Right lobe of liver (tissue), 6 donors: ENCODE results near the gene FAM163A. TPM values are rescaled to one million over a fixed set of nuclear protein-coding genes. Genes with fewer than 3 reads are reported as not detected.

Source experiments
- ATAC-seq, 4 donors: fragments of 200-7000 bp; cut with Tn5 transposase; one replicate each; pipeline ENCODE4 v1.9.1; 2020; ENCODE audit warnings: mild to moderate bottlenecking in 4 of 4, moderate library complexity in 4 of 4
- DNase-seq, 3 donors: peaks; one replicate each; pipeline ENCODE4 v3.0.0-alpha.2; 2020
- H3K27ac ChIP-seq, 3 donors: fragments of 200-600 bp; one replicate each; pipeline ENCODE4 v1.8.0; 2022
- H3K27me3 ChIP-seq, 2 donors: fragments of 200-600 bp; one replicate each; pipeline ENCODE4 v1.8.0; 2022
- H3K36me3 ChIP-seq, 4 donors: fragments of 200-600 bp; sonication (generic) in 1 of 4; one replicate each; pipeline versions ENCODE4 v1.5.1 to v1.8.0; 2017 to 2022; ENCODE audit warnings: control low read depth in 1 of 4
- H3K4me1 ChIP-seq, 4 donors: fragments of 200-600 bp; sonication (generic) in 1 of 4; one replicate each; pipeline versions ENCODE4 v1.5.1 to v1.8.0; 2017 to 2022; ENCODE audit warnings: control low read depth in 1 of 4
- H3K4me3 ChIP-seq, 3 donors: fragments of 200-600 bp; one replicate each; pipeline ENCODE4 v1.8.0; 2022
- H3K9me3 ChIP-seq, 4 donors: fragments of 200-600 bp; sonication (generic) in 1 of 4; one replicate each; pipeline versions ENCODE4 v1.5.1 to v1.8.0; 2017 to 2022; ENCODE audit warnings: control low read depth in 1 of 4
- POLR2A ChIP-seq: fragments of 450-650 bp; IDR thresholded peaks from one replicate; pipeline ENCODE4 v1.6.1; 2017; ENCODE audit warnings: antibody characterized with exemption, mild to moderate bottlenecking
- WGBS: methylation state at CpG from one replicate; pipeline ENCODE4 v1.1.6; 2018; ENCODE audit warnings: low coverage, low lambda C conversion rate; ENCODE audit not compliant: insufficient coverage; ENCODE audit errors: missing lambda C conversion rate; 5-methylcytosine and 5-hydroxymethylcytosine counted together
- intact Hi-C, 2 donors: fragments of 100-400 bp; cut with DNase I; formaldehyde crosslinking; loops; one replicate each; pipeline versions ENCODE4 v1.11.2 to v1.14.1; 2022
- total RNA-seq, 6 experiments: library from RNA; depleted of rRNA in 2 of 6; stranded (reverse); fragments of >200 nt in 2 of 6; fragmentation: NEBNext Ultra II Directional in 3 of 6; extraction: Animal tissue kit (Norgen Biotek cat#: 25700) in 3 of 6; gene quantifications; one replicate each; pipeline versions ENCODE4 v1.1.0 to v1.2.4, GENCODE V29; 2016 to 2023
- TF ChIP-seq, protein P1 (sequence below), 4 donors: fragments of 200-600 bp in 3 of 4; fragments of 450-650 bp in 1 of 4; IDR thresholded peaks; one replicate each; pipeline versions ENCODE4 v1.5.1 to v1.8.0; 2016 to 2022; ENCODE audit warnings: antibody characterized with exemption in 4 of 4, mild to moderate bottlenecking in 2 of 4
- donor health status: DM: no; HTN: yes; CAD: no.
- donor health status: DM: no; HTN: no; CAD: no.
- donor health status: DM: no; HTN: no; CAD: no.
- donor health status: DM: no; HTN: yes; CAD: no.
- donor health status: DM: no; HTN: yes; CAD: no.

FAM163A gene
- total RNA-seq, 6 experiments from 2014 or later = 0.07 to 0.12 (median 0.12) TPM; not detected in 3

DNA sequence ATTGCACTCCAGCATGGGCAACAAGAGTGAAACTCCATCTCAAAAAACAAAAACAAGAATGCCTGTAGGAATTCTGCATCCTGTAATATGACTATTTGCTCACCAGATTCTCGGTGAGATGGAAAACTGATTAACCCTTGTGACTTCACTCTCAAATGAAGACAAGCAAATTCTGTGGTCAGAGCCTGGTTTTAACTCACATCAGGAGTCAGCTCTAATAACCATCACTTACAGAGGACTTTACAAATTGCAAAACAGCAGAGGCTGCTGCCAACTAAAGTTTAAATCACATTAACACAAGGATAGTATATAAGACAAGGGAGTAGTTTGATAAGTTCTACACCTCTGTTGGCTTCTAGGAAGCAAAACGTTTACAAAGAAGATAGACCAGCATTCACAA, 35.7 kb upstream of the FAM163A start:
- no peaks in the 10 kb centered on the region for H3K9me3 ChIP-seq
- H3K27me3 ChIP-seq = no peaks in the 10 kb centered on the region
- H3K4me3 ChIP-seq = no peak overlapping the region
- ATAC-seq (no peak), DNase-seq (no peak)
- H3K36me3 ChIP-seq = no peaks in the 10 kb centered on the region
- WGBS = 25% methylated on average over 2 of the region's 2 CpGs
- intact Hi-C loops = loop anchor here (5.0 kb wide), 2 partner anchors 105 to 110 kb away; no protein-coding TSS in a partner anchor
- H3K27ac ChIP-seq = no peak overlapping the region
- TF ChIP-seq, protein P1, sequence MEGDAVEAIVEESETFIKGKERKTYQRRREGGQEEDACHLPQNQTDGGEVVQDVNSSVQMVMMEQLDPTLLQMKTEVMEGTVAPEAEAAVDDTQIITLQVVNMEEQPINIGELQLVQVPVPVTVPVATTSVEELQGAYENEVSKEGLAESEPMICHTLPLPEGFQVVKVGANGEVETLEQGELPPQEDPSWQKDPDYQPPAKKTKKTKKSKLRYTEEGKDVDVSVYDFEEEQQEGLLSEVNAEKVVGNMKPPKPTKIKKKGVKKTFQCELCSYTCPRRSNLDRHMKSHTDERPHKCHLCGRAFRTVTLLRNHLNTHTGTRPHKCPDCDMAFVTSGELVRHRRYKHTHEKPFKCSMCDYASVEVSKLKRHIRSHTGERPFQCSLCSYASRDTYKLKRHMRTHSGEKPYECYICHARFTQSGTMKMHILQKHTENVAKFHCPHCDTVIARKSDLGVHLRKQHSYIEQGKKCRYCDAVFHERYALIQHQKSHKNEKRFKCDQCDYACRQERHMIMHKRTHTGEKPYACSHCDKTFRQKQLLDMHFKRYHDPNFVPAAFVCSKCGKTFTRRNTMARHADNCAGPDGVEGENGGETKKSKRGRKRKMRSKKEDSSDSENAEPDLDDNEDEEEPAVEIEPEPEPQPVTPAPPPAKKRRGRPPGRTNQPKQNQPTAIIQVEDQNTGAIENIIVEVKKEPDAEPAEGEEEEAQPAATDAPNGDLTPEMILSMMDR (IDR thresholded peaks at IDR 0.05) = no peak
- TF ChIP-seq POLR2A = no peak
- H3K4me1 ChIP-seq = peaks cover 0 to 8% (median 0%) of the 10 kb centered on the region in 4 donors

DNA sequence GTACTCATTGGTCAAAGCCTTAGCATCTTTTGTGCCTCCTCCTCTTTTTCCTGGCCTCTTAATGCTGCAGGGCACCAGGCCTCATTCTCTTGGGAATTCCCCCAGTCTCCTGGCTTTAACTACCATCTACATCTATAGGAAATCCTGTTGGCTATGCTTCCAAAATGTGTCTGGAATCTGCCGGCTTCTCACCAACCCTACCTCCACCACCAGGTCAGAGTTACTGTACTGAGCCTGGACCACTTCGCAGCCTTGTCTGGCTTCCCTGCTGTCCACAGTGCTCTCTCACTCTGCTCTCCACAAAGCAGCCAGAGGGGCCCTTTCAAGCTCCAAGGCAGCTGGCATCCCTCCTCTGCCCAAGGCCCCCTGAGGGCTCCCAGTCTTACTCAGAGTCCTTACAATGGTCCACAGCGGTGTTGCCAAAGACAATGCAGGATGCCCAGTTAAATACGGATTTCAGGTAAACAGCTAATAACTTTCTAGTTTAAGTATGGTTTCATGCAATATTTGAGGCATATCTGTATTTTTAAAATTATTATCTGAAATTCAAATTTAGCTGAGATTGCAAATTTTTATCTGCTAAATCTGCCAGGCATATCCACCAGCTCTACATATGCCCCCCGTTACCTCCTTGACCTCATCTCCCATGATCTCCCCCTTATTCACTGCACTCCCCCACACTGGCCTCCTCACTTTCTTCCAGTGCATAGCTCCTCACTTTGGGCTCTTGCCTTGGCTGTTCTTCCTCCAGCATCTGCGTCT, 34.5 kb upstream of the FAM163A start:
- H3K4me1 ChIP-seq = peaks cover 0 to 8% (median 0%) of the 10 kb centered on the region in 4 donors
- 70% methylated on average over 6 of the region's 6 CpGs for WGBS
- TF ChIP-seq, protein P1 (IDR thresholded peaks at IDR 0.05) = no peak
- TF ChIP-seq POLR2A = no peak
- no peaks in the 10 kb centered on the region for H3K27me3 ChIP-seq
- intact Hi-C loops = loop anchor here (5.0 kb wide), 2 partner anchors 104 to 109 kb away; no protein-coding TSS in a partner anchor
- H3K27ac ChIP-seq = no peak overlapping the region
- ATAC-seq (peak in 1 of 4 donors; percentile 30), DNase-seq (no peak)
- H3K4me3 ChIP-seq = no peak overlapping the region
- no peaks in the 10 kb centered on the region for H3K36me3 ChIP-seq
- H3K9me3 ChIP-seq = no peaks in the 10 kb centered on the region

DNA sequence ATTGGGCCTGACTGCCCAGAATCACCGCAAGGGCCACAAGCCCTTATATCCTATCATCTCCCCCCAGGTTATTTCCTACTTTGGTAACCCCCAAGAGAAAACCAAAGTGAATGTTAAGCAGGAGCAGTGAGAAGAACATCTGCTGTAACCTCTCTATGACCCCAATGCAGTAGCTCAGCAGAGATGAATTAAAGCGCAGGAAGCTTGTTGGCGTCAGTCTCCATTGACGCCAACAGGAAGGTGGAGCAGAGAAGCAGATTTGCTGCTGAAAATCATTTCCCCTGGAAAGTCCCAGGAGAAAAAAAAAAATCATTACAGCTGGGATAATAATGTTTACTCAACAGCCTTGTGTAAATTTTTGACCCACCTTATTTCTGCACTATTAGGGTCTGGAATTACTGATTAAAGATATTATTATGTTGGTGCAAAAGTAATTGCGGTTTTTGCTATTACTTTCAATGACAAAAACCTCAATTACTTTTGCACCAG, 33.2 kb upstream of the FAM163A start:
- no peak overlapping the region for H3K4me3 ChIP-seq
- H3K9me3 ChIP-seq = peaks cover 0 to 6% (median 0%) of the 10 kb centered on the region in 4 donors
- intact Hi-C loops = loop anchor here (5.0 kb wide), 2 partner anchors 102 to 107 kb away; no protein-coding TSS in a partner anchor
- ATAC-seq = peak; percentile 69 to 94 (median 86)
- 27% methylated on average over 5 of the region's 5 CpGs for WGBS
- peaks cover 0 to 8% (median 0%) of the 10 kb centered on the region in 4 donors for H3K4me1 ChIP-seq
- H3K27ac ChIP-seq = no peak overlapping the region
- no peak for DNase-seq
- TF ChIP-seq POLR2A = no peak
- TF ChIP-seq, protein P1 (IDR thresholded peaks at IDR 0.05) = no peak
- no peaks in the 10 kb centered on the region for H3K27me3 ChIP-seq
- H3K36me3 ChIP-seq = no peaks in the 10 kb centered on the region

DNA sequence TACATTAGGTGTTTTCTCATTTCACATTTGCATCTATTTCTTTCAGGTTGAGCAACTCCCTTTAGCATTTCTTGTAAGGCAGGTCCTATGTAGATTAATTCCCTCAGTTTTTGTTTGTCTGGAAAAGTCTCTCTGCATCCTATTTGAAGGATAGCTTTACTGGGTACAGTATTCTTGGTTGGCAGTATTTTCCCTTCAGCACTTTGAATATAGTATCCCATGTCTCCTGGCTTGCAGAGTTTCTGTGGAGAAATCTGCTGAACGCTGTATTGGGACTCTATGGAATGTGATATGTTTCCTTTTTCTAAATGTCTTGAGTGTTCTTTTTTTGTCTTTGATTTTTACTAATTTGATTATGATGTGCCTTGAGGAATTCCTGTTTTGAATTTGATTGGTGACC, 28.9 kb upstream of the FAM163A start:
- intact Hi-C loops = no loop called here
- TF ChIP-seq POLR2A = no peak
- TF ChIP-seq, protein P1 (IDR thresholded peaks at IDR 0.05) = no peak
- Histone ChIP-seq H3K4me3 (no peak overlapping the region), H3K27me3 (no peaks in the 10 kb centered on the region), H3K36me3 (no peaks in the 10 kb centered on the region), H3K4me1 (no peaks in the 10 kb centered on the region), H3K9me3 (peaks cover 0 to 17% (median 0%) of the 10 kb centered on the region in 4 donors), H3K27ac (no peak overlapping the region)
- 69% methylated on average over 1 of the region's 1 CpG for WGBS
- DNase-seq = no peak
- no peak for ATAC-seq
